Osteoblast (primary cell): ENCODE data around the gene OPCML. TPM values are rescaled to one million over a fixed set of nuclear protein-coding genes. Genes with fewer than 3 reads are reported as not detected.

ENCODE experiments used
- DNase-seq: peaks from one replicate; pipeline ENCODE4 v3.0.0; 2011; ENCODE audit warnings: low spot score, mixed read lengths; ENCODE audit not compliant: insufficient read length; ENCODE audit errors: missing footprints
- H2AFZ ChIP-seq: 2 replicates; pipeline ENCODE4 v1.6.0; 2011; ENCODE audit warnings: mild to moderate bottlenecking, low read length
- H3K27ac ChIP-seq: 2 replicates; pipeline ENCODE4 v1.5.1; 2011; ENCODE audit warnings: mild to moderate bottlenecking, low read depth, low read length, moderate library complexity
- H3K27me3 ChIP-seq: 2 replicates; pipeline ENCODE4 v1.6.0; 2012; ENCODE audit warnings: mild to moderate bottlenecking, control low read depth, inconsistent platforms, low read length, moderate library complexity; ENCODE audit not compliant: insufficient read depth
- H3K36me3 ChIP-seq: 2 replicates; pipeline ENCODE4 v1.5.1; 2011; ENCODE audit warnings: mild to moderate bottlenecking, low read length, control low read depth, moderate library complexity; ENCODE audit not compliant: insufficient read depth
- H3K4me1 ChIP-seq: 2 replicates; pipeline ENCODE4 v1.5.1; 2011; ENCODE audit warnings: mild to moderate bottlenecking, low read length, control low read depth, moderate library complexity; ENCODE audit not compliant: insufficient read depth
- H3K4me2 ChIP-seq: 2 replicates; pipeline ENCODE4 v1.6.0; 2011; ENCODE audit warnings: mild to moderate bottlenecking, low read length; ENCODE audit not compliant: insufficient read depth
- H3K4me3 ChIP-seq: fragments of 200-600 bp; sonication (generic); 3 replicates; pipeline ENCODE4 v1.5.1; 2012; ENCODE audit warnings: mild to moderate bottlenecking, low read length, inconsistent platforms; ENCODE audit not compliant: insufficient read depth
- H3K79me2 ChIP-seq: 2 replicates; pipeline ENCODE4 v1.6.0; 2012; ENCODE audit warnings: mild to moderate bottlenecking, low read length, control low read depth, inconsistent platforms; ENCODE audit not compliant: insufficient read depth
- H3K9me3 ChIP-seq: 2 replicates; pipeline ENCODE4 v1.5.1; 2011; ENCODE audit warnings: low read depth, low read length, control low read depth
- H4K20me1 ChIP-seq: 2 replicates; pipeline ENCODE4 v1.6.0; 2012; ENCODE audit warnings: mild to moderate bottlenecking, low read length, control low read depth; ENCODE audit not compliant: insufficient read depth
- total RNA-seq: library from RNA; depleted of rRNA; stranded (reverse); fragments of >200 nt; gene quantifications from 2 replicates; pipeline ENCODE4 v1.2.3, GENCODE V29; 2012
- TF ChIP-seq, protein P1 (sequence below): IDR thresholded peaks from 2 replicates; pipeline ENCODE4 v1.5.1; 2011; ENCODE audit warnings: mild to moderate bottlenecking, low read depth, low read length, moderate library complexity; ENCODE audit errors: extremely low read depth

Gene OPCML
- total RNA-seq, 1 donor, result 0.36 TPM

DNA sequence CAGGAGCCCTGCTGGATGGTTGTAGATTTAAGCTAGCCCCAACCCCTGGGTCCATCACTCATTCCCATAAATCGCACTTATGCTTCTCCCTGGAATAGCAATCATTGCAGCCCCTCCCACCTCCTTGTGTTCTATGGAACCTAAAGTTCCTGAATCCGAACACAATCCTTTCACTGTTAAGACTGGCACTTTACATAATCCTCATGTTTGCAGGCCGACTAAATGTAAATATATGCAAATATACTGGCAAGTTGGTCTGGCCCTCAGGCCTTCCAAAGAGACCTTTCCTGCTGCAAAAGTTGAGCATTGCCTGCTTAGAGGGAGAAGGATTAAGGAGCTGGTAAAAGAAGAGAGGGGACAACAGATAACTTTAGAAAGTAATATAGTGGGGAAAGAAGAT, 892.9 kb downstream of the OPCML start:
- Histone ChIP-seq H3K79me2 (no peaks in the 10 kb centered on the region), H3K4me2 (no peak overlapping the region), H3K36me3 (no peaks in the 10 kb centered on the region), H3K4me3 (no peak overlapping the region), H3K4me1 (no peaks in the 10 kb centered on the region), H2AFZ (no peak overlapping the region), H4K20me1 (no peaks in the 10 kb centered on the region), H3K27me3 (no peaks in the 10 kb centered on the region), H3K9me3 (no peaks in the 10 kb centered on the region), H3K27ac (no peak overlapping the region)
- TF ChIP-seq, protein P1, sequence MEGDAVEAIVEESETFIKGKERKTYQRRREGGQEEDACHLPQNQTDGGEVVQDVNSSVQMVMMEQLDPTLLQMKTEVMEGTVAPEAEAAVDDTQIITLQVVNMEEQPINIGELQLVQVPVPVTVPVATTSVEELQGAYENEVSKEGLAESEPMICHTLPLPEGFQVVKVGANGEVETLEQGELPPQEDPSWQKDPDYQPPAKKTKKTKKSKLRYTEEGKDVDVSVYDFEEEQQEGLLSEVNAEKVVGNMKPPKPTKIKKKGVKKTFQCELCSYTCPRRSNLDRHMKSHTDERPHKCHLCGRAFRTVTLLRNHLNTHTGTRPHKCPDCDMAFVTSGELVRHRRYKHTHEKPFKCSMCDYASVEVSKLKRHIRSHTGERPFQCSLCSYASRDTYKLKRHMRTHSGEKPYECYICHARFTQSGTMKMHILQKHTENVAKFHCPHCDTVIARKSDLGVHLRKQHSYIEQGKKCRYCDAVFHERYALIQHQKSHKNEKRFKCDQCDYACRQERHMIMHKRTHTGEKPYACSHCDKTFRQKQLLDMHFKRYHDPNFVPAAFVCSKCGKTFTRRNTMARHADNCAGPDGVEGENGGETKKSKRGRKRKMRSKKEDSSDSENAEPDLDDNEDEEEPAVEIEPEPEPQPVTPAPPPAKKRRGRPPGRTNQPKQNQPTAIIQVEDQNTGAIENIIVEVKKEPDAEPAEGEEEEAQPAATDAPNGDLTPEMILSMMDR, result no peak
- DNase-seq, result no peak

DNA sequence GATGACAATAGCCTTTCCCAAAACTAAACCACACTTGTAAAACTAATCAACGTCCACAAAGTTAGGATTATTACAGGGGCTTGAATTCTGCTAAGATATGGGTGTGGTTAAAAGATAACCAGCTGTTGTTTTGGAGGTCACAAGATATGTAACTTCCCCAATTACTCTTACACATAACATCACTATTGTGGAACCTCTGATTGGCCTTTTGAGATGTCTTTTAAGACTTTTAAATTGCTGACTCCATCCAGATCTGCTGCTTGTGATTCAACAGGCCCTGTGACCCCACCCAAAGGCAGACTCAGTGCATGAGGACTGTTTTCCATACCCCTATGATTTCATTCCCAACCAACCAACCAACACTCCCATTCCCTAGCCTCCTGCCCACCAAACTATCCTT, 893.9 kb downstream of the OPCML start:
- H3K4me1 ChIP-seq, result peaks cover 1% of the 10 kb centered on the region
- H3K79me2 ChIP-seq, result no peaks in the 10 kb centered on the region
- no peaks in the 10 kb centered on the region for H4K20me1 ChIP-seq
- H3K27me3 ChIP-seq, result no peaks in the 10 kb centered on the region
- H3K36me3 ChIP-seq, result no peaks in the 10 kb centered on the region
- H3K27ac ChIP-seq, result no peak overlapping the region
- TF ChIP-seq, protein P1, result no peak
- no peaks in the 10 kb centered on the region for H3K9me3 ChIP-seq
- DNase-seq, result no peak
- H3K4me2 ChIP-seq, result no peak overlapping the region
- no peak overlapping the region for H2AFZ ChIP-seq
- H3K4me3 ChIP-seq, result no peak overlapping the region

DNA sequence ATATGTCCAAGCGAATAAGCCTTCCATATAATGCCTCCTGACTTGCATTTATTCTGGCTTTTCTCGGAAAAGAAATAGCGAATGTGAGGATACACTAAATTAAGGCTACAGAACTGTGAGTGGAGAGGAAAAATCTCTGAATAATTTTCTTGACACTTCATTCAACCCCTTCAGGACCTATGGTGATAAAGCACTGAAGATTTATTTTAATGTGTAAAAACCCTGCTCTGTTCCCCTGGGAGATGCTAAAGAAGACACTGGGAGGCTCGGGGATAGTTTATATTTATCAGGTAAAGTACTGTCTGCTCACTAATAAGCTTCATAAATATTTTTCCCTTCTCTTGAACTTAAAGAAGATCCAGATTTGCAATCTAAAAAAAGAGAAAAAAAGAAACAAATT, 895.8 kb downstream of the OPCML start:
- TF ChIP-seq, protein P1, result no peak
- no peak overlapping the region for H2AFZ ChIP-seq
- H3K4me2 ChIP-seq, result no peak overlapping the region
- H3K9me3 ChIP-seq, result no peaks in the 10 kb centered on the region
- no peaks in the 10 kb centered on the region for H3K27me3 ChIP-seq
- DNase-seq, result no peak
- H4K20me1 ChIP-seq, result no peaks in the 10 kb centered on the region
- no peaks in the 10 kb centered on the region for H3K79me2 ChIP-seq
- H3K36me3 ChIP-seq, result no peaks in the 10 kb centered on the region
- H3K4me3 ChIP-seq, result no peak overlapping the region
- no peak overlapping the region for H3K27ac ChIP-seq
- peaks cover 14% of the 10 kb centered on the region for H3K4me1 ChIP-seq

DNA sequence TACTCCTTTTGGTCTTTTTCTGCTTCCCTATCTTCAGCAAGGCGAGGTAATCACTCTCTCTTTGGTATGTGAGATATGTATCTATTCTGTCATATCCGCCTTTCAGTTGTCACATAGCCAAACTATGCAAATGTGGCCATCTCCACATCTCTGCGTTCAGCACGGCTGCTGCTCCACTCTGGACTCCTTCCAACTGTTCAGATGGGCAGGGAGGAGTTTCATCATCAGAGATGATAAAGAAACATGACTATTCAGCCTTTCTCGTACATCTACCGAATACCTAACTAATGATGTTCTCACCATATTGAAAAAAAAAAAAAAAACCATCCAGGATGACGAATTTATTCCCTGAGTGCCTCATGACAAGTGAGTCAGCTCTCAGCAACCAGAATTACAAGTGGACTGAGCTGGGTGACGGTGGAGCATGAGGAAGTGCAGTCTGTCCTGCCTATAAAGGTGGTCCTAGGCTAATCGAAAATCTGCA, 899.6 kb downstream of the OPCML start:
- Histone ChIP-seq H3K27ac (peak overlapping the region; percentile 79), H4K20me1 (no peaks in the 10 kb centered on the region), H3K79me2 (no peaks in the 10 kb centered on the region), H3K4me1 (peaks cover 14% of the 10 kb centered on the region), H3K27me3 (no peaks in the 10 kb centered on the region), H3K9me3 (no peaks in the 10 kb centered on the region), H3K4me2 (peak overlapping the region; percentile 27), H3K4me3 (no peak overlapping the region), H2AFZ (peak overlapping the region; percentile 33), H3K36me3 (no peaks in the 10 kb centered on the region)
- DNase-seq, result peak; percentile 82
- TF ChIP-seq, protein P1, result no peak
